ENCODE data around the gene IGSF21. TPM values are rescaled to one million over a fixed set of nuclear protein-coding genes. Genes with fewer than 3 reads are reported as not detected.
A peak's percentile ranks its signal among the peaks of the same experiment; 100 is the strongest.

IGSF21 gene
- total RNA-seq, 4 donors from 2014 or later, result not detected

DNA sequence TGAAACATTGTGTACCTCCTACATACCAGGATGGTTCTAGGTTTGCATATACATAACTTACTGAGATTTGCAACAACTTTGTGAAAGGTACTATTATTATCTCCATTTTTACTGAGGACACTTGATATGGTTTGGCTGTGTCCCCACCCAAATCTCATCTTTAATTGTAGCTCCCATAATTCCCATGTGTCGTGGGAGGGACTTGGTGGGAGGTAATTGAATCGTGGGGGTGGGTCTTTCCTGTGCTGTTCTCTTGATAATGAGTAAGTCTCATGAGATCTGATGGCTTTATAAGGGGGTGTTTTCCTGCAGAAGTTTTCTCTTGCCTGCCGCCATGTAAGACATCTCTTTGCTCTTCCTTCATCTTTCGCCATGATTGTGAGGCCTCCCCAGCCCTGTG, 40.1 kb downstream of the IGSF21 start:
- H3K4me1 ChIP-seq, result no peaks in the 10 kb centered on the region
- no peaks in the 10 kb centered on the region for H3K36me3 ChIP-seq
- no peak overlapping the region for H3K4me3 ChIP-seq
- H3K27ac ChIP-seq, result no peak overlapping the region
- TF ChIP-seq, protein P1, sequence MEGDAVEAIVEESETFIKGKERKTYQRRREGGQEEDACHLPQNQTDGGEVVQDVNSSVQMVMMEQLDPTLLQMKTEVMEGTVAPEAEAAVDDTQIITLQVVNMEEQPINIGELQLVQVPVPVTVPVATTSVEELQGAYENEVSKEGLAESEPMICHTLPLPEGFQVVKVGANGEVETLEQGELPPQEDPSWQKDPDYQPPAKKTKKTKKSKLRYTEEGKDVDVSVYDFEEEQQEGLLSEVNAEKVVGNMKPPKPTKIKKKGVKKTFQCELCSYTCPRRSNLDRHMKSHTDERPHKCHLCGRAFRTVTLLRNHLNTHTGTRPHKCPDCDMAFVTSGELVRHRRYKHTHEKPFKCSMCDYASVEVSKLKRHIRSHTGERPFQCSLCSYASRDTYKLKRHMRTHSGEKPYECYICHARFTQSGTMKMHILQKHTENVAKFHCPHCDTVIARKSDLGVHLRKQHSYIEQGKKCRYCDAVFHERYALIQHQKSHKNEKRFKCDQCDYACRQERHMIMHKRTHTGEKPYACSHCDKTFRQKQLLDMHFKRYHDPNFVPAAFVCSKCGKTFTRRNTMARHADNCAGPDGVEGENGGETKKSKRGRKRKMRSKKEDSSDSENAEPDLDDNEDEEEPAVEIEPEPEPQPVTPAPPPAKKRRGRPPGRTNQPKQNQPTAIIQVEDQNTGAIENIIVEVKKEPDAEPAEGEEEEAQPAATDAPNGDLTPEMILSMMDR (IDR thresholded peaks at IDR 0.05), result no peak
- TF ChIP-seq POLR2A (IDR thresholded peaks at IDR 0.05), result no peak
- H3K27me3 ChIP-seq, result no peaks in the 10 kb centered on the region
- DNase-seq, result no peak
- H3K9me3 ChIP-seq, result no peaks in the 10 kb centered on the region

DNA sequence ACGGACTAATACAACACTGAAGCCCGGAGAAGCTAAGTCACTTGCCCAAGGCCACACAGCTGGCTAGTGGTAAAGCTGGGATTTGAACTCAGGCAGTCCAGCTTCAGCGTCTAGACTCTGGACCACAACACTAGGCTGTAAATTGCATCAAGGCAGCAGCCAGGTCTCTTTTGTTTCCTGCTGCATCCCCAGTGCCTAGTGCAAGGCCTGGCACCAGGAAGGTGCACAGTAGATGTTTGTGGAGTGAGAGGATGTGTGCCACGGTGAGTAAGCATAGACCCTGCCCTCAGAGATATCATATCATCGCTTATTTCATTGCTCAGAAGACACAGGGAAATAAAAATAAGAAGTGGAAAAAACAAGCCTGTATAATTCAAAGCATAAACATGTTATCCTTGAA, 40.9 kb downstream of the IGSF21 start:
- Histone ChIP-seq H3K27me3 (no peaks in the 10 kb centered on the region), H3K27ac (no peak overlapping the region), H3K4me3 (no peak overlapping the region), H3K36me3 (no peaks in the 10 kb centered on the region), H3K9me3 (no peaks in the 10 kb centered on the region), H3K4me1 (no peaks in the 10 kb centered on the region)
- no peak for DNase-seq
- no peak for TF ChIP-seq POLR2A (IDR thresholded peaks at IDR 0.05)
- TF ChIP-seq, protein P1 (IDR thresholded peaks at IDR 0.05), result no peak

- H3K4me1 ChIP-seq, result no peaks in the 10 kb centered on the region
- no peak for DNase-seq
- no peak overlapping the region for H3K4me3 ChIP-seq
- no peaks in the 10 kb centered on the region for H3K27me3 ChIP-seq
- no peaks in the 10 kb centered on the region for H3K9me3 ChIP-seq
- no peak overlapping the region for H3K27ac ChIP-seq
- TF ChIP-seq POLR2A (IDR thresholded peaks at IDR 0.05), result no peak
- H3K36me3 ChIP-seq, result no peaks in the 10 kb centered on the region
Measured at GRCh38 chr1:18149027-18149641, 41.5 kb downstream of the IGSF21 start.

DNA sequence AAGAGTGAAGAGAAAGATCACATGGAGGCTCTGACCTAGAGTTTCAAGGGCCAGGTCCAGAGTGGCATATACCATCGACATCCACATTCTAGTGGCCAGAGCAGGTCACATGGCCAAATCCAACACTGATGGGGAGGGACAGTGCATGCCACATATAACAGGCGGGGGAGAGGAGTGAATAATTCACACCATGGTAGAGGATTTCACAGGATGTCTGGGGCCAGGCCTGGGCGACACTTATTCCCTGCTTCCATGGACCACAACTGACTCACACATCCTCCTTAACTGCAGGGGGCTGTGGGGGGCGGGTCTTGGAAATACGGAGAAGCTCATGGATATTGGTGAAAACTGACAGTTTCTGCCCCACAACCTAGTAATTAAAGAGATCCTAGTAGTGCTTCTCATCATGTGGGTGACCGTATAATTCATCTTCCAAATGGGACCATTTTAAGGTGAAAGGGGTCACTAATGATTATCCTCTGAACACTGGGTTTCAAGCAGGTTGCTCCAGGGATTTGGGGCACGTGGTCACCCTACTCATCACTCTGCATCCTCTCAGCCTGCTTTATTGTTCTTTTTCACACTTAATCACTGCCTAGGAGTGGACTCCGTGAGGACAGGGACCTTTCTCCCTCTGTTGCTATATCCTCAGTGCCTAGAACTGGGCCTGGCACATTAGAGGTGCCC, 44.0 kb downstream of the IGSF21 start:
- no peaks in the 10 kb centered on the region for H3K4me1 ChIP-seq
- DNase-seq, result no peak
- H3K27ac ChIP-seq, result no peak overlapping the region
- H3K4me3 ChIP-seq, result no peak overlapping the region
- H3K27me3 ChIP-seq, result no peaks in the 10 kb centered on the region
- TF ChIP-seq, protein P1 (IDR thresholded peaks at IDR 0.05), result no peak
- TF ChIP-seq POLR2A (IDR thresholded peaks at IDR 0.05), result no peak
- H3K36me3 ChIP-seq, result no peaks in the 10 kb centered on the region
- no peaks in the 10 kb centered on the region for H3K9me3 ChIP-seq

DNA sequence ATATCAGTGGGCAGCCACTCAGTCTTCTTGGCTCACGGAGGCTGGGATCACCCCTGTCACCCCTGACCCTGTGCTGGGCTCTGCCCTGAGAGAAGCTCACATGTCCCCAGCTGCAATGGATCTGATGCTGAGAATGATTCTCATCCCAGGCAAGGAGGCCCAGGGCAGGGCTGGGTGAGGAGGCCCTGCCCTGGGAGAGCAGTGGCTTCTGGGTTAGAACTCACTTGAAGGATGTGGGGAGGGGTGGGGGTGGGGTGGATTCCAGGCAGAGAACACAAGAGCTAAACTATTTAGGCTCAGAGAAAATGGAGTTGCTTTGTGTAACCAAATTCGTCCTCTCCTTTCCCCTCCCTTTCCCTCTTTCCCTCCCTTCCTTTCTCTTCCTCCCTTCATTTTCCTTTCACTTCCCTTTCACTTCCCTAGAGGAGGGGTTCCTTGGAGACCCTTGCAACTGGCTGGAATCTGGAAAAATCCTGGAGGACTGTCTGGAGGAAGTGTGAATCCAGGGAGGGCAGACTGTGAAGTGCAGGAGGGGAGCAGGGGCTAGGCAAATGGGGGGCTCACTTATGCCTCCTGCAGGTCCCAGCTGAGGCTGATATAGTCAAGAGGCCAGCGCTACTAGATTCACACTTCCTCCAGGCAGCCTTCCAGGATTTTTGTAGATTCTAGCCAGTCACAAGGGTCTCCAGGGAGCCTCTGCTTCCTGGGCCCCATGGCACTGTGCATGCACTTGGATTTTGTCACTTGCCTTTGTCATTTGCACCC, 47.0 kb downstream of the IGSF21 start:
- Histone ChIP-seq H3K4me1 (no peaks in the 10 kb centered on the region), H3K27ac (no peak overlapping the region), H3K27me3 (no peaks in the 10 kb centered on the region), H3K36me3 (no peaks in the 10 kb centered on the region), H3K9me3 (no peaks in the 10 kb centered on the region), H3K4me3 (no peak overlapping the region)
- no peak for TF ChIP-seq POLR2A (IDR thresholded peaks at IDR 0.05)
- TF ChIP-seq, protein P1 (IDR thresholded peaks at IDR 0.05), result no peak
- DNase-seq, result no peak

- Histone ChIP-seq H3K4me1 (no peaks in the 10 kb centered on the region), H3K36me3 (no peaks in the 10 kb centered on the region), H3K4me3 (no peak overlapping the region), H3K27ac (no peak overlapping the region), H3K9me3 (no peaks in the 10 kb centered on the region), H3K27me3 (no peaks in the 10 kb centered on the region)
- DNase-seq, result peak in 1 of 3 donors; percentile 32
- TF ChIP-seq, protein P1 (IDR thresholded peaks at IDR 0.05), result no peak
- no peak for TF ChIP-seq POLR2A (IDR thresholded peaks at IDR 0.05)
Measured at GRCh38 chr1:18155881-18156385, 48.3 kb downstream of the IGSF21 start.
